Left lobe of liver (tissue), 2 donors: ENCODE data around the gene CAPN13. TPM values are rescaled to one million over a fixed set of nuclear protein-coding genes. Genes with fewer than 3 reads are reported as not detected.

Experiments
- ATAC-seq: fragments of 200-7000 bp; cut with Tn5 transposase; one replicate; pipeline ENCODE4 v1.9.1; 2020; ENCODE audit warnings: mild to moderate bottlenecking, moderate library complexity
- DNase-seq: peaks from one replicate; pipeline ENCODE4 v3.0.0-alpha.2; 2020; ENCODE audit warnings: low spot score
- total RNA-seq: library from RNA; stranded (reverse); gene quantifications from one replicate; pipeline ENCODE4 v1.2.1, GENCODE V29; 2021
- donor health status: DM: no; HTN: no; CAD: no; lungs with moderate emphysema.
- donor health status: DM: no; HTN: yes; CAD: no.

Gene CAPN13
- total RNA-seq, 1 donor from 2014 or later: 0.08 TPM

DNA sequence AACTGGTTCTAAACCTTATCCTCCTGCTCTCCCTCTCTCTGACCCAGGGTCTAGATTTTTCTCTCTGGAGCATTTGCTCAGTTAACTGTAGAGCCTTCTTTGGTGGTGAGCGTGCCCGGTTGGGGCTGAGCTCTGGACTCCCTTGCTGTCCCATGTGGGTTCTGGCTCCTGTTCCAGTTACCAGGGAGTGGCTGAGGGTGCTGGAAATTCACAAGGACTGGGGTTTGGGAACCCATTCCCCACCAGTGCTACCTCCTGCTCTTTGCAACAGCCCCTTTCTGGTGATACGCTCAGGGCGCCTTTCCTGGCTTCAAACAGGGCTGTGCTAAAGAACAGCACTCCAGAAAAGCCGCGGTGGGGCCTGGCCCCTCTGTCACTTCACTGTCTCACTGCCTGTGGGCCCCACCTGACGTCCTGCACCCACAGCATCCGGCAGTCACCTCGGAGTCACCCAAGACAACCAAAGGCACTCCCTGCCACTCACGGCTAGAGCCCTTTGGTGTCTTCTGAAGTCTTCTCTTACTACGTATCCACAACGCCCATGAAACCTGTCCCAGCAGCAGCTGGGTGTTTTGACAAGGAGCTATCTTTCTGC is 41.3 kb downstream of the CAPN13 start:
- DNase-seq (no peak), ATAC-seq (no peak)

DNA sequence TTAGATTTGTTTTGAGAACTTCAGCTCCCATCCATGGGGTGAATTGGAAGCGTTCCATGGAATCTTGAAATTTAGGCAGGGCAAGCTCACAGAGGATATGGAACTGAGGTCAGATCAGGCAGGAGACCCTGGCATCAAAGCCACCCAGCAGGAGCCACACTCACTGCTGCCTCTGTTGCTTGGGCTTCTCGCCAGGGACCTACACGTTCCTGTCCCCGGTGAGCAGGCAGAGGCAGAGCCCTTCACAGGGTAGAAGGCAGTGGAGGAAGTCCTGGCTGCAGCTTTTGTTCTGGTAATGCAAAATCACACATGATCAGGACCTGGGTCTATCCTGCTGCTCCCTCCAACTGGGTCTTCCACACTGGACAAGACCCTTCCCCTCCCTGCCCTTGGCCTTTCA is 42.1 kb downstream of the CAPN13 start:
- DNase-seq (no peak), ATAC-seq (no peak)

DNA sequence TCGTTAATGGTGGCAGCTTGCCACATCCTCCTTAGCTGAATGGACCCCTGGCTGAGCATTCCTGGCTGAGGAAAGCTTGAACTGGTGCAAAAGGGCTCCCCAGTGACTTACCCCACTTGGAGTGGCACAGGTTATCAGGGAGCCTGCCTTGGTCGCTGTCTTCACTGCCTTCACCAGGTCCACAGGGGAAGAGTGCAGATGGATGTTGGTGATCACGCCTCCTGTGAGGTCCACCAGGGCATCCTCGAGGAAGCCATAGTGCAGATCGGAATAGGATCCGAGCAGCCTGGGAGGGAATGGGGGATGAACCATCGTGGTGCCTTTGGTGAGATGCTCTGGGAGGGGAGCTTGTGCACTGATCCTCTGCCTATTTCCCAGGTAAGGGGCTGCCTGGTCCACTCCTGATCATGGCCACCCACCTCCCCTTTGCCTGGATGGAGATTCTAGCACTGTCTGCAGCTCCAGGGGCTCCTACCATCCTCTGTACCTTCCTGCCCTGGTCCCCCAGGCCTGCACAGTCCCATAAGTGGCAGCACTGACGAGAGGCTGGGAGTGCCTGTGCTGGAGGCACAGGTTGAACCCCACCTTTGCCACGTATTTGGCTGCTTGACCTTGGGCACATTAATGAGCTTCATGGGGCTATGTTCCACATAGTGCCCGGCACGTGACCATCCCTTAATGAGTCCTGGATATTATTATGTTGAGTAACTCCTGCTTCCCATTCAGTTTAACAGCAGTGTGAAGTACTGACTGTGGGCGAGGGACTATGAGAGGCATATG is 43.0 kb downstream of the CAPN13 start:
- DNase-seq (no peak), ATAC-seq (no peak)

DNA sequence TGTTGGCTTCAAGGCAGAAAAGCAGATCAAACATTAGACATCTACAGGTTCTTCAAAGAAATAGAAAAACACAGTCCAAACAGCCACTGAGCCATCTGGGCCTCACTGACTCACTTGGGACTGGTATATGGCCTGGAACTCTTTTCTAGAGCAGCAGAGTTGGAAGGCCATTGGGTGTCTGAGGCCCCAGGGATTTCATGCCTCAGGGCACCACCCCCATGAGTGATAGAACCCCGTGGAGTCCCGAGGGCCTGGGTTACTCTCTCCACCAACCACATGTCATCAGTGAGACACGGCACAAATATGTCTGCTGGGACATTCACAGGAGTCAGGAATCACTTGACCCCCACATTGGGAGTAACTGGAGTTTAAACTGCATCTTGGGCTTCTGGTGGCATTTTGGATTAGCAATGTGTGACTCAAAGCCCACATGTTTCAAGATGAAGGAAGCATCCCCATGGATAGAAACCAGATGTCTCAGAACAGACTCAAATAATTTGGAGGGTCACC is 44.0 kb downstream of the CAPN13 start:
- DNase-seq (no peak), ATAC-seq (no peak)

DNA sequence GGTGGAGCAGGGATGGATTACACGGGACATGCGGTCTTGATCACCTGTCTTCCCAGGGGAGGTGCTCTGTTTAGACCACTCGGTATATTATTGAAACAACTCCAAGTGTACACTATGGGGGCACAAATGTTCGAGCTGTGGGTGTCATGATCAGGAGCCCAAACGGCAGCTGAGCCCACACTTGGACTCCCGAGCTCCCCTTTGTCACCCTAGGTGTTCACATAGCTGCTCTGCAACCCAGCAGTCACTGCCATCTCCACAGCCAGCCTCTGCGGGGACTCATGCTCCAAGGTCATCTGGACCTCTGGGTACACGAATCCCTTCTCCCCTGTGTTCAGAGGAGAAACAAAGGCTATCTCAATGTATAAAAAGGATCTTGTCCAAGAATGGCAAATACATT is 46.0 kb downstream of the CAPN13 start:
- DNase-seq: no peak
- ATAC-seq: no peak

DNA sequence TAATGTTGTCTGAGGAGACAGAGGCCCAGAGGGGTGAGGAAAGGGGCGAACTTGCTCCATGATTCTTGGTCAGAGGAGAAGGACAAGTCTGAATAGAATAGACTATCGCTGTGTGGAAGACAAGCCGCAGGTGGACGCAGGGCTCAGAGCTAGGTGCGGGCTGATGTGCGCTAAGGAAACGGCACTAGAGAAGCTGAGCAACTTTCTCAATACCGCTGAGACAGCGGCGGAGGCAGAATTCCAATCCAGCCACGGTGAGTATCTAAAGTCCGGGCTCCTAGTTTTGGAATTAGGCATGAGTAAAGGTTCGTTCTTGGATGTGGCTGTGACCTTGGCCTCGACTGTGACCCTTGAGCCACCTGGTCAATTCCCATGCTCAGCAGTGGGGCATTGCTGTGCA is 47.8 kb downstream of the CAPN13 start:
- ATAC-seq: no peak
- DNase-seq: no peak

DNA sequence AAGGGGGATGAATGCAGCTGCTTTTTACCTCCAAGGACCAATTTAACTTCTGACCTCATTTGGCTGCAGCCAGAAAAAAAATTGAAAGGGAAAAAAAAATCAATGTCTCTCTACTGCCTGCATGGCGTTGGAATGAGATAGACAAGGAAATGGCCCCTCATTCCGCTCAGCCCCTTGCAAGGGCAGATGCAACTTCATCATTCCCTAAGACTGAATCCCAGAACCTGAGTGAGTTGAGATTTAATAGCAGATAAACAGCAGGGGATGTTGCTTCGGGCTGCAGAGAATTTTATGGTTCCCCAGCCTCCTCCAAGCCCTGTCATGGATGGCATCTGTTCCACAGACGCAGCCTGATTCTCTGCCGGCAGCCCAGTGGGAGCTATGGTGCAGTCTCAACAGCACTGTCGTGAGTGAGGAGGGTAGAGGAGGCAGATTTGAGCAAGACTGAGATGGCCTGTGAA is 49.0 kb downstream of the CAPN13 start:
- ATAC-seq: no peak
- no peak for DNase-seq

DNA sequence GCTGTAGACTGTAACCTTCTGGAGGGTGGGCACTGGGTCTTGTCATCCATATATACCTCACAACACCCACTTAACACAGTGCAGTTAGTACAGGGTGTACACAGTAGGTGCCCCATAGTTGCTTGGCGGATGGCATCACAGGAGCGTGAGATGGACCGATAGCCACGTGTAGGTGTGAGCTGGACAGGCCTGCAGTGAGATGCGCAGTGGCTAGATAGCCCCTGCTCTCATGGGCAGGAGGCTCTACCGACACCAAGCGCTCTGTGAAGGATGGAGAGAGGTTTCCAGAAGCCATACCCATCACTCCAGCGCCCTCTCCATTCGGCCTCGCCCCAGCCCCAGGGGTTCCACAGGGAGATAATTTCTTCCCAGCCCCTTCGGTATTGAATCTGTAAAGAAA is 49.5 kb downstream of the CAPN13 start:
- no peak for DNase-seq
- ATAC-seq: no peak

DNA sequence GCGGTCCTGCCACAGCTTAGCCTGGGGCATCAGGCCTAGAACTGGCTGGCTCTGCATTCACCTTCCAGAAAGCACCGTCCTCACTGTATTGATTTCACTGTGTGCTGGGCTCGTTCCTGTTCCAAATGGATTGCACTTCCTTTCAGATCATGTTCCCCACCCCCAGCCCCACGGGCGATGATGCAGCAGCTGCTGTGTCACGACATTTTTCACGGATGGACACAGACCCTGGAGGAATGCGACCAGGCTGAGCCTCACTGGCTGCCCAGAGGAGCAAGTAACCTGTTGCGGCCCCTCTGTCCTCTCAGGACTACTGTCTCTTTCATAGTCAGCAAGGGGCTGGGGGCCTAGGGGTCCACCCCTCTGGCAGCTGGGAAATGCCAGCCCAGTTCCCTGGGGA is 50.3 kb downstream of the CAPN13 start:
- ATAC-seq (no peak), DNase-seq (no peak)

DNA sequence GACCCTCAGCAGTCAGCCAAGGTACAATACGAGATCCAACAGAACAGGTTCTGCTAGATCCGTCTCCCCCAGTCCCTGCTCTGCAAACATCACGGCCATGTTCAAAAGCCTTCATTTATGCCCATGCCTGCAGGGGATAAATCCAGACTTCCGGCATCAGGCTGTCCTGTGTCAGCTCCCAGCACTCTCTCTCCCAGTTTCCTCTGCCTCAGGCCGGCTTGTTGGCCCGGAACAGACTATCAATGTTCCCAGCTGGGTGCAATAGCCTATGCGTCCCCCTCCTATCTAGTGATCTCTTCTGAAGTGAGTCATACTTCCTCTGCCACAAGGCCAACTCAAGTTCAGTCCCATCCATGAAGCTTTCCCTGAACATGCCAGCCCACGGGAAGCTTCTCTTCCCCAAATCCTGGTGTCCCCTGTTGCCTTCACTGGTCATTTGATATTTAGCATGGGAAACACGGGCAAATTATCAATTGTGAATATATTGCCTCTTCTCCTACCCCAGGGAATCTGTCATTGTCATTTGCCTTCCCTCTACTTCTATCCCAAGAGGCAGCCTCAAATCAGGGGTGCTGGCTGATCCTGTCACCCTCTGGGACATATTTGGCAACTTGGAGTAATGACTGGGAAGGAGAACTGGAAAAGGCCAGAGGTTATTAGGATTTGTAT is 51.1 kb downstream of the CAPN13 start:
- no peak for DNase-seq
- peak; percentile 37 for ATAC-seq

DNA sequence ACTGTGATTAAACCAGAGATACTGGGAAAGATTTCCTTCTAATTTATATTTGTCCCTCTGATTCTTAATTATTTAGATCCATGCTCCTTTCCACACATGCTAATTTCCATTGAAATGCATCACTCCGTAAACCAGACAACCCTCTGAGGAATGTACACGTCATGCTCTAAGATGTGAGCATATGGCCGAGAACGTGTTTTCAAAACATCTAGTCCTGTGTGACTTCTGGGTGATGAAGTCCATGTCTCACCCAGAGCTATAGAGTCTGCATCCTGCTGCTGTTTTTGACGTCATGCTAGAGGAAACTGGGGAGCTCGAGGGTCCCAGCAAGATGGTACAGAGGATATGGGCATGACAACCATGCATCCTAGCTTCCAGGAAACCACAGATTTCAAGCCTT is 53.6 kb downstream of the CAPN13 start:
- DNase-seq (no peak), ATAC-seq (no peak)

DNA sequence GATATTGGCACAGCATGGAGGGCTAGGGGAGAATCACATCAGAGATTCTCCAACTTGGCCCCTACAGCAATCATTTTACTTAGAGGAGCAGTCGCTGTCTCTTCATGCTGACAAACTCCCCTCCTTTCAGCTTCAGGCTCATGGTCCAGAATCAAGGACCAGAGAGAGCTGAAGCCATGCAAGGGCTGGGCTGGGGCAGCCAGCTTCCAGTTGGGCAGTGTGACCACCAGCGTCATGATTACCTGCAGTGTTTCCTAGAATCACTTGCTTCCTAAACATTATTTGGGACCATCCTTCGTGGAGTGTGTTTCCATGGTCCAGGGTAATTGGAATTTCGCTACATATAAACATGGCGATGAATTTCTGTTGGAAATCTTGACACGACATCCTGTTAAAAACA is 54.4 kb downstream of the CAPN13 start:
- no peak for ATAC-seq
- DNase-seq: no peak

DNA sequence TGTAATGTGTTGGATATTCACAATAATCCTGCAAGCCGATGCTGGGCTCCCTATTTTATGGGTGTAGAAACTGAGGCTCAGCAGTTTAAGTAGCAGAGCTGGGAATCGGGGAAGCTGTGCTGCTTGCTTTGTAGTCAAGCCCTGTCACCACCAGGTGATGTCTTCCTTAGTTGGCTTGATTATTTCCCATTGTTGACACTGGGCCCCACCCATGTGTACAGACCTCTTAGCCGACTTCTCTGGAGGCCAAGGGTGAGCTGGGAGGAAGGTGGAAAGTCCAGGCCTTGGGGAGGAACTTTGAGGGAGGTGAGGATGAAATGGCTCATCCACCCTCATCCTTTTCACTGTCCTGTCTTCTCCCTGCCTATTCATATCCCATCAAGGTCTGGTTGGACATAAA is 60.0 kb downstream of the CAPN13 start:
- DNase-seq (no peak), ATAC-seq (no peak)

DNA sequence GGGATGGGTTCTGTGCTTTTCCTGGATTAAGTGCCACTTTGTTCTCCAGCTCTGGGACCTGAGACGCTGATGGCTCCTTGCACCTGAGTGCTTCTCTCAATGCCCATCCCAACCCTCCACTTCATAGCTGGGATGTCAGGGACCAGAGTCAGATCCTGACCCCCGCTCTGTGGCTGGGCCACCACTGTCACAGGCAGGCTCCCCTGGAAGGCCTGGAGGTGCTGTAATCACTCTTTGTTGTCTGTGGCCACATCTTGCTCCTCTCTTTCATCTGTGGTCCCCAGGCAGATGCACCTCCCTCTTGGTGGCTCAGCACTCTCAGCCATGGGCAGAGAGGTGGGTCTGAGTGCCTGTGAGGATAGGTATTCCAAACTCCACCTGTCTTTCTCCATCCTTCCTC is 62.4 kb downstream of the CAPN13 start:
- ATAC-seq (no peak), DNase-seq (no peak)

DNA sequence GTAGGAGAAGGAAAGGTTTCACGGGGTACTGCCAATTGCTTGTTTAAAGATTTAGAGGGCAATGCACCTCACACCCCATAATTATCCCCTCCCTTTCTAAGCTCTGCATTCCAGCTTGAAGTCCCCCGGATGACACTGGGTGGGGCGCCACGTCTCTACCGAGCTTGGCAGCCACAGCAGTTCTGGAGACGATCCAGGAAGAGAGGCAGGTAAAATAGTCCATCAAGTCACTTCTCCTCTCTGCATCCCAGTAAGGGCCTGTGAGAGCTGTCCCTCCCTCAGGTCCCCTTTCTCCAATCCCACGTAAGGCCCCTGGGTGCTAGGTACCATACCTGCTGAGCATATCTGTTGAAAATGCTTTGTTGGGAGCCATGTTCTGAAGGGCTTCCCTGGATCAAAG is 65.7 kb downstream of the CAPN13 start:
- ATAC-seq (no peak), DNase-seq (no peak)

DNA sequence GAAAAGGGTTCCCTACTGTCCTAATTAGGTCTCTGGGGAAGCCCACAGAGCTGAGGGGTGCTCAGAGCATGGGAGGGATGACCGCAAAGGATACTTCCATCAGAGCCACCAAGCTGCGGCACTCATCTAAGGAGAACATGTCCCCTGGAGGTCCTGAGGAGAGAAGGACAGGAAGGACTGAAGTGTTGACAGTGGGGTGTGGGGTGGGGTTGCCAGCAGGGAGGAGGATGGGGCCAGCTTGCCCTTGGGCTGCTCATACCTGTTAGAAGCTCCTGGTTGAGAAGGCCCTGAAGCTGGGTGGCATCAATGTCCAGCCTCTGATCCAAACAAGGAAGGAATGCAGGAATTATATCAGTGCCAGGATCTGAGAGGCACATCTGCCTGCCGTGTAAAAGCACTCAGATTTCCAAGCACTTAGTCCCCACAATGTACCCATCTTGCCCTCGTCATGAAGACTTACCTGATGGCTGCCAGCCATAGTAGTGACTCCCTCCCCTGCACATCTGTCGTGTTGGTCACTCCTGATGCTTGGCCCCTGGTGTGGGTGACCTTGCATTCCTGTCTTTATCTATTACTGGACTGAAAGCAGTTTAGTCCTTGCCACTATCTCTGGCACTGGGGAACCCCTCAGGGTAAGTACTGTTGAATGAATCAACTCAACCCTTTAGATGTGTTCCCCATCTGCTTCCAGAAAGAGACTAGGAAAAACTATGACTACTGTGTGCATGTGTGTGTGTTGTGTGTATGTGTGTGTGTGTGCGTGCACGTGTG is 68.9 kb downstream of the CAPN13 start:
- ATAC-seq (no peak), DNase-seq (no peak)

DNA sequence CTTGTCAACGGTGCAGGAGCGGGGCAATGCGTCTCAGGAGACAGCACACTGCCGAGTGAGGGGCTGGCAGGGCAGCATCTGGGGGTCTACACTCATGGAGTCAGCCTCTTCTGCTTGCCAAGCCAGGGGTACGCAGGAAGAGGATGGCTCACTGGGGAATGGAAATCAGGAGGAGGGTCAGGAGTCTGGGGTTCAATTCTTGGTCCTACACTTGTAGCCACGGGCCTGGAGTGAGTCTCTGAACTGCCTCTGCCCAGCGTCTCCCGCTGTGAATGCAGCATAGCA is 70.0 kb downstream of the CAPN13 start:
- DNase-seq: no peak
- ATAC-seq: no peak

DNA sequence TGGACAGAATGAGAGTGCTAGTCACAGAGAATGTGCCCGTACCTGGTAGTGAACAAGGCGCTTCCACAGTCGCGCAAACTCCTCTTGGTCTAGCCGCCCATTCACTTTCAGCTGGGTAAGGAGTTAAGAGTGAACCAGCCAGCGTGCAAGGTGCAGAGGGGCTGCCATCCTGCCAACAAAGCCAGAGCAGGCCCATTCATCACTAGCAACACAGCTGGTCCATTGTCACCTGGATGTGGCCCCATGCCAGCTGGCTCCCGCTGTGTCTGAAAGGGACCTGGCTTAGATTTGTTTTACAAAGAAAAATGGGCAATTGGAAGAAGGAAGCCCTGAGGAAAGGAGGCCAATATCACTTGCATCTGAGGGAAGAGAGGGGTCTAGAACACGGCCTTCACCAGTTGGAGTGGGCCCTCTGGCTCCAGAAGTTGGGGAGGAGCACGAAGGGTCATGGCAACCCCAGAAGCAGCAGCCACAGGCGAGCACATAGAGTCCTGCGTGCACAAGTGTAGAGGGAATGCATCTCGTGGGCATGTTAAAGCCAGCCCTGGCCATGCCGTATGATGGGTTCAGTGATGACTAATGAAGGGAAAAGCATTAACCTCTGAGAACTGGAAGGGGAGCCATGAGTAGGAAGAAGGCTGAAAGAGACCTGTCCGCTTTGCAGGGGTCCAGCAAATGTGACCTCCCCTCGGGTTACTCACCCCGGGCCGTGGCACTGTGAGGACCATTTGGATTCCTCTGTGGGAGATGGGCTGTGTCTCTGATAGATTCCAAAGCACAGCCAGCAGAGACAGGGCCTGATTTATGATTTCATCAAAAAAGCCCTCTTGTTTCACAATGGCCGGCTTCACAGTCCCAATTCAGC is 70.6 kb downstream of the CAPN13 start:
- ATAC-seq (no peak), DNase-seq (no peak)

DNA sequence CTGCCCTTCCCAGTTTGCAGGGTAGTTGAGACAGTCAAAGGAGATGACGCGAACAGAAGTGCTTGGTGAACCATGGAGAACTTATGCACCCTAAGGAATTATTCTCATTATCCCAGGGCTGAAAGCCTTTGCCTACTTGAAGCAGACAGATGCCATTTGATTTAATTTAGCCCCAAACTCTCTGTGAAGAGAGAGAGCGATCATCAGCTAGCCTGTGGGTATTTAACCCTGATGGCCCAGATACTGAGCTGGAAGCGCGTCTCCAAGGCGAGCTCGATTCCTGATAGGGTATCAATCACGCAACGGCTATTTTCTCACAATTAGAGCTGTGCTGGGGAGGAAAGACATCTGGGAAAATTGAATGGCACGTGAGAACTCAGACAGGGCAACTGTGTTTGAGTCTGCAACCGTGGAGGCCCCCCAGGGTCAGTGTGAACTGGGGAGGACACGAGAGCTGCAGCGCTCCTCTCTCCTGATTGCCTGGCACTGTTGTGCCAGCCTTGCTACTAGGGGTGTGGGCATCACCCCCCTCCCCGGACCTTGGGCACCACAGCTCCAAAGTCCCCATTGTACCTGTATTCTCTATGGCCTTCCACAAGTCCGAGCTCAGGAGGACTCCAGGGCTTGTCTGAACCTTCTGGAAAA is 73.2 kb downstream of the CAPN13 start:
- DNase-seq: no peak

DNA sequence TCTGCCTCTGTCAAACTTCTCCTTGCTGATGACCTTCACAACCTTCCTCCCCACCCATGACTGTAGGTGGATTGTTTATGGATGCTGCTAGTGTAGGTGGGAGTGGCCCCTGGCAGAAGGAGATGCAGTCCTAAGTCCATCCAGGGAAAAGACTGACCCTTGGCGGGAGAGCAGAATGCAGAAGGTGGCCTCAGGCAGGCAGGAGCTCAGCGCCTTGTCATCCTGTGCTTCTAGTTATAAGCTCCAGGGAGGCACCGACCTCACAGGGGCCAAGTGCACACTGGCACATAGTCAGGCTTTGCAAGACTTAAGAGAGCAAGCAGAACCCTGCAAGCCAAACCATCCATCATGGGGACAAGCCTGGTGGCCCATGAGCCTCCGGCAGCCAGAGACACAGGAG is 74.4 kb downstream of the CAPN13 start:
- ATAC-seq (no peak), DNase-seq (no peak)

More for the DNA sequence above, 73.2 kb downstream of the CAPN13 start:
- no peak for ATAC-seq
